Measurements from ENCODE around the gene OOSP4A. TPM values are rescaled to one million over a fixed set of nuclear protein-coding genes. Genes with fewer than 3 reads are reported as not detected.

OOSP4A gene
- total RNA-seq (not detected), polyA plus RNA-seq (not detected)
- long read RNA-seq, donor 1, result 0 reads
- long read RNA-seq, donor 2, result 0 reads

- Histone ChIP-seq H3K27me3 (replicated peaks in 1 of 7) (no peaks in the 10 kb centered on the region), H3K4me3 (no peak within 1 kb of the TSS), H3K9me3 (no peaks in the 10 kb centered on the region), H3K36me3 (no peaks in the 10 kb centered on the region), H3K27ac (no peak within 1 kb of the TSS), H3K4me1 (peaks cover 0 to 4% (median 0%) of the 10 kb centered on the region in 6 donors)
- WGBS, 5 donors, result 78 to 87% (median 81%) methylated on average over 3 of the region's 3 CpGs
- no peak for DNase-seq
- intact Hi-C loops (cut with DNase I; ENCODE audit: low total_unique reads), result no loop called here
- TF ChIP-seq CTCF (IDR thresholded peaks at IDR 0.05 in 8 of 11, conservative IDR thresholded peaks at IDR 0.05 in 3 of 11), result no peak
- no peak for TF ChIP-seq POLR2A (IDR thresholded peaks at IDR 0.05)
These were observed at the start of gene OOSP4A for GRCh38 chr11:59963733-59964132. Gene OOSP4A, plus strand, starts transcription at chr11:59964033. Its CDS starts 0 bp downstream, at chr11:59964033.

- WGBS, 5 donors, result 85 to 92% (median 89%) methylated on average over 2 of the region's 2 CpGs
- Histone ChIP-seq H3K4me3 (no peak overlapping the region), H3K9me3 (peaks cover 2 to 41% (median 28%) of the 10 kb centered on the region in 8 donors), H3K27ac (no peak overlapping the region), H3K36me3 (no peaks in the 10 kb centered on the region), H3K4me1 (no peaks in the 10 kb centered on the region), H3K27me3 (replicated peaks in 1 of 7) (no peaks in the 10 kb centered on the region)
- intact Hi-C loops (cut with DNase I; ENCODE audit: low total_unique reads), result no loop called here
- no peak for TF ChIP-seq POLR2A (IDR thresholded peaks at IDR 0.05)
- no peak for DNase-seq
These were observed 45.4 kb upstream of the OOSP4A start for GRCh38 chr11:59918480-59918879.

- WGBS, 5 donors, result 68 to 82% (median 72%) methylated on average over 3 of the region's 3 CpGs
- Histone ChIP-seq H3K9me3 (peaks cover 6 to 47% (median 34%) of the 10 kb centered on the region in 8 donors), H3K27me3 (replicated peaks in 1 of 7) (no peaks in the 10 kb centered on the region), H3K27ac (no peak overlapping the region), H3K4me1 (no peaks in the 10 kb centered on the region), H3K36me3 (no peaks in the 10 kb centered on the region), H3K4me3 (no peak overlapping the region)
- TF ChIP-seq CTCF (IDR thresholded peaks at IDR 0.05 in 8 of 11, conservative IDR thresholded peaks at IDR 0.05 in 3 of 11), result peak in 5 of 11 experiments; percentile 8 to 43 (median 30)
- TF ChIP-seq POLR2AphosphoS5 (IDR thresholded peaks at IDR 0.05), result no peak
- no peak for TF ChIP-seq POLR2A (IDR thresholded peaks at IDR 0.05)
- no peak for DNase-seq
- intact Hi-C loops (cut with DNase I; ENCODE audit: low total_unique reads), result no loop called here
These were observed 44.7 kb upstream of the OOSP4A start for GRCh38 chr11:59918987-59919589.

- H3K27me3 ChIP-seq (replicated peaks in 1 of 7), result no peaks in the 10 kb centered on the region
- no peak for TF ChIP-seq POLR2A (IDR thresholded peaks at IDR 0.05)
- no peak for TF ChIP-seq POLR2AphosphoS5 (IDR thresholded peaks at IDR 0.05)
- no peak for TF ChIP-seq CTCF (IDR thresholded peaks at IDR 0.05 in 8 of 11, conservative IDR thresholded peaks at IDR 0.05 in 3 of 11)
- no peak overlapping the region for H3K4me3 ChIP-seq
- H3K27ac ChIP-seq, result no peak overlapping the region
- no peaks in the 10 kb centered on the region for H3K4me1 ChIP-seq
- 92 to 97% (median 95%) methylated on average over 6 of the region's 6 CpGs for WGBS, 5 donors
- peaks cover 10 to 88% (median 78%) of the 10 kb centered on the region in 8 donors for H3K9me3 ChIP-seq
- DNase-seq, result no peak
- H3K36me3 ChIP-seq, result no peaks in the 10 kb centered on the region
- intact Hi-C loops (cut with DNase I; ENCODE audit: low total_unique reads), result no loop called here
These were observed 40.0 kb upstream of the OOSP4A start for GRCh38 chr11:59923813-59924212.
